Stimulated activated CD8-positive, alpha-beta memory T cell treated with anti-CD3 and anti-CD28 coated beads, Interleukin-4, amount 100 ng/mL, for 48 hours (primary cell): ENCODE results near the gene SMARCA4.
A peak's percentile ranks its signal among the peaks of the same experiment; 100 is the strongest.

Source experiments
- DNase-seq: peaks from one replicate; pipeline ENCODE4 v3.0.0-alpha.2; 2020

The SMARCA4 gene

DNA sequence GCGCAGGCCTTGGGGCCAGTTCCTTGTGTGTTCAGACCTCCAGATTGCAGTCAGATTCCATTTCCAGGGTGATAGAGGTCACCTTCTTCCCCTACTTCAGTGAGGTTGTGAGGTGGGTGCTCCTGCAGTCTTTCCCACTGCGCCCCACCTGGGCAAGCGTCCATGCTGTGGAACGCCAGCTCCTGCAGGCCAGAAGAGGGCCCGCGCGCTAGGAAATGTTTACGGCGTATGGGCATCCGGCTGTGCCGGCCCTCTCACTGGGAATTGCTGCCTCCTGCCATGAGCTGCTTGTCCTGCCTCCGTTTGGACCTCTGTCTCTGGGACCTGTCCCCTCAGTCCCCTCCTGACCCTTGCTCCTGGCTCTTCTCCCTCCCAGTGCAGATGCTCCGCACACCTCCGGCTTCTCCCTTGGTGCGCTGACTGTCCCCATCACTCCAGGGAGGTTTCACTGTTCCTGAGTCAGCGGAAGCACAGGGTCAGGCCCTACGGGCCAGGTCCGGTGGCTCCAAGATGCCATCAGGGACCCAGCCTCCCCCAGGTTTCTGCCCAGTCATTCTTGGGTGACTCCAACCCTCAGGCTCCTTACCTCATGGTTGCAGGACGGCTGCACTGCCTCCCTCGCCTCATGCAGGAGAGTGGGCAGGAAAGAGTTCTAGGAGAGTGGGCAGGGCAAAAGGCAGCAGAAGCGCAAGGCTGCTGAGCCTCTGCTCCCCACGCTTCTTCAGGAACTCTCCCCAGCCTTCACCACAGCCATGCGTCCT lies 56.6 kb downstream of the SMARCA4 start:
- DNase-seq: no peak

DNA sequence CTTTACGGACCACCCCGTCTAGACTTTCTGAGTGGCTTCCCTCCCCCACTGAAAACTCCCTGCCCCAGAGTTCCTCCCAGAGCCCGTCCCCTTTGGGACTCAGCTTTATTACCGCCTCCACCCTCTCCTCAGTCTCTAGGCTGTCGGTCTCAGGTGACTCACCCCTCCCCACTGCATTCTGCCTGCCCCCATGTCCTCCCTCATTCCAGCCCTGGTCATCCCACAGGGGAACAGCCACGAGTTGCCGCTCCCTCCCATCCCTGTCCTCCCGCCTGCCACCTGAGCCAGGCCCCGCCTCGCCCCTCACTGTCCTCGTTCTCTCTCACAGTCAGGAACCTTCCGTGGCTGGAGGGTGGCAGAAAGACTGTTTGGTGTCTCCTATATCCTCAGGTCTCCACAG lies 57.3 kb downstream of the SMARCA4 start:
- no peak for DNase-seq

DNA sequence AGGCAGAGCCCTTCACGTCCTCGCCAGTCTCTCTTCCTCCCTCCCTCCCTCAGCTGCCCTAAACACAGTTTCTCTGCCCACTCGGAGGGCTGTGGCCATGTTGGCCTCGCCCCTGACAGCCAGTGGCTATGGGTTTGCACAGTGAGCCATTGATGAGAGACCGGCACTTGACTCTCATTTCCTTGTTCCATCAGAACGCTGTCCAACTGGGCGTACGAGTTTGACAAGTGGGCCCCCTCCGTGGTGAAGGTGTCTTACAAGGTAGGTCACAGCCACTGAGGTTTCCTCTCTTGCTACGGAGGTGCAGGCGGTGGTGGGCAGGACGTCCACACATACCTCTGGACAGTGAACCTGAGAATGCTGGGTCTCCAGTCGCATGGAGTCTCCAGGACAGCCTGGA lies 57.9 kb downstream of the SMARCA4 start:
- DNase-seq: no peak

DNA sequence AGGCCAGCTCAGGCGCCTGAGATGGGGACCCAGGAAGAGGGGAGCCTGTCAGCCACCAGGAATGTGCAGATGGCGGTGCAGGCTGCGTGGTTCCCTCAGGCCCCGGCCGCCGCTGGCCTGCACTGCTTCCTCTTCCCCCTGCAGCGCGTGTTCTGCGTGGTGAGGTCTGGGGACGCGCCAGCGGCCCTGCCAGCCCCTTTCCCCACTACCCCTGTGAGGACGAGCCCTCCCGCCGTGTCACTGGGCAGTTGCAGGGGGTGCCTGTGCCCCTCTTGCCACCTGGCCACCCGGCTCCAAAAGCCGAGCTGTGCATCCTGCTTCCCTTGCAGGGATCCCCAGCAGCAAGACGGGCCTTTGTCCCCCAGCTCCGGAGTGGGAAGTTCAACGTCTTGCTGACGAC lies 58.4 kb downstream of the SMARCA4 start:
- no peak for DNase-seq

DNA sequence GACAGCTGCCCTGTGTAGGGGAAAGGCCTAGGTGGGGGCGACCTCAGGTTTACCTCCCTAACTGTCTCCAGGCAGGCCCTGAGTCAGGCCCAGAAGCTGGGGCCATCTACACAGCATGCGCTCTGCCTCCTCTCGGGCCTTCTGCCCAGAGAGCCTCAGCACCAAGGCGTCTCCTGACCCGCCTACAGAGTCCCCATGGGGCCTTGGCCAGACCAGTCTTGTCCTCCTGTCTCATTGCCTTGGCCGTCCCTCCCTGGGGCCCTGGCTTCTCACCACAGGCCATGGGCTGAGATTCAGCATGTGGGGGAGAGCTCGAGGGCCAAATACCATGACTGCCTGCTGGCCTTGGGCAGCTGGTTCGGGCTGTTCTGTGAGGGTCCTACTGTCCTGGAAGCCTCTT lies 59.0 kb downstream of the SMARCA4 start:
- no peak for DNase-seq

DNA sequence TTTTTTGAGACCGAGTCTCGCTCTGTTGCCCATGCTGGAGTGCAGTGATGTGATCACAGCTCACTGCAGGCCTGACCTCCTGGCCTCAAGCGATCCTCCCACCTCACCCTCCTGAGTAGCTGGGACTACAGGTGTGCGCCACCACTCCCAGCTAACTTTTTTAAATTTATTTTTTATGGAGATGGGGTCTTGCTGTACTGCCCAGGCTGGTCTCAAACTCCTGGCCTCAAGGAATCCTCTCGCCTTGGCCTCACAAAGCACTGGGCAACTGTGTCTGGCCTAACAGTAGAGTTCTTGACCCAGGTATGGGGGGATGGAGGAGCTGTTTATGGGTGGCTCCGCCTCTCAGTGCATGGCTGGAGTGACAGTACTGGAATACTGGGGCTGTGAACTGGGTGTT lies 59.6 kb downstream of the SMARCA4 start:
- no peak for DNase-seq

DNA sequence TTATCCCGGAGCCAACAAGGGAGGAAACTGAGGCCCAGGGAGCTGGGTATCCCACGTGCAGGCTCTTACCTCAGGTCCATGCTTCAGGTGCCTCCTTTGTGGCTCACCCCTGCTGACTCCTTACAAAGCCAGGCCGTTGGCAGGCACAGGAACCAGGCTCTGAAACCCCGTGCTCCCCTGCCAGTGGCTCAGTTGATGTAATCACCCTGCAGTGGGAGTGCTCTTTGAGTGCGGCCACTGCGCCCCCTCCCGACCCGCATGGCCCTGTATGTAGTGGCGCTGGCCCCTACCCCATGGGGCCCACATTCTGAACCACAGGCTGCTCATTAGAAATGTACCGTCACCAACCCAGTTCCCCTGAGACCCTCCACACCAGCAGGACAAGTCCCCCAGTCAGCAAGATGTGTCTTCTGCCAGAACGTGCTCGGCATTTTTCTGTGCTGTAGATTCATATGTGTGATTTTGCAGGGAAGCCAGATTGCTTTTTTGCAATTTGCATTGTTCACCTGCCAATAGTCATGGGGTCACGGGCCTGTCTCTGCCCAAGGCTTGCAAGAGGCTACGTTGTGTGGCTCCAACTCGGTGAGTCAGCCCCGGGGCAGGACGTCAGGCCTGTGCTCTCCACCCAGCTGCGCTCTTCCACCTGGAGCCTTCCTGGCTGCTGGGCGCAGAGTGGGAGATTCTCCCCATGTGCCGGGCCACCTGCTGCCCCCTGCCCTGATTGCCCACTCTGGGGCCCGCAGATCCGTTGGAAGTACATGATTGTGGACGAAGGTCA lies 60.3 kb downstream of the SMARCA4 start:
- DNase-seq: no peak

DNA sequence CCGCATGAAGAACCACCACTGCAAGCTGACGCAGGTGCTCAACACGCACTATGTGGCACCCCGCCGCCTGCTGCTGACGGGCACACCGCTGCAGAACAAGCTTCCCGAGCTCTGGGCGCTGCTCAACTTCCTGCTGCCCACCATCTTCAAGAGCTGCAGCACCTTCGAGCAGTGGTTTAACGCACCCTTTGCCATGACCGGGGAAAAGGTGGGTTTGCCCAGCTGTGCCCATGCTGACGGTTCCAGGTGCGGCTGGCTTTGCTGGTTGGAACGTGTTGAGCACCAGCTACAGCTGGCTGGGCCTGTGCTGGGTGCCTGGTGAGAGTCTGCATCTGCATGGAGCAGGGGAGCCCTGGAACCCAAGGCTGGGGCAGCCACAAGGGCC lies 60.9 kb downstream of the SMARCA4 start:
- DNase-seq: no peak

DNA sequence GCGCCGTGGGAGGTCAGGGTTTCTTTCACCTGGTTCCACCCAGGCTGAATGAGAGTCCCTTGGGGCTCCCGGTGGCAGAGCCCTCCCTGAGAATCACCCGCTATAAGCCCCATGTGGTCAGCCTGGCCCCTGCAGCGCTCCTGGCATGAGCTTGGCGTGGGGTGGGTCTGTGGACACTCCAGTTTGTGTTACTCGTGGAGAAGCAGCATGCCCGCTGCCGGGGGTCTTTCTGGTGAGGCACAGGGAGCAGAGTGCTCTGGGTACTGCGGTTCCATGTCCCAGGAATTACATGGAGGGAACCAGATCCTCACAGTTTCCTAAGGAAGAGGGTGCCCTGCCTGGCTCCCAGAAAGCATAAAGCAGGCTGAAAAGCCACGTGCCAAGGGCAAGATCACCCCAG lies 62.2 kb downstream of the SMARCA4 start:
- DNase-seq: no peak

DNA sequence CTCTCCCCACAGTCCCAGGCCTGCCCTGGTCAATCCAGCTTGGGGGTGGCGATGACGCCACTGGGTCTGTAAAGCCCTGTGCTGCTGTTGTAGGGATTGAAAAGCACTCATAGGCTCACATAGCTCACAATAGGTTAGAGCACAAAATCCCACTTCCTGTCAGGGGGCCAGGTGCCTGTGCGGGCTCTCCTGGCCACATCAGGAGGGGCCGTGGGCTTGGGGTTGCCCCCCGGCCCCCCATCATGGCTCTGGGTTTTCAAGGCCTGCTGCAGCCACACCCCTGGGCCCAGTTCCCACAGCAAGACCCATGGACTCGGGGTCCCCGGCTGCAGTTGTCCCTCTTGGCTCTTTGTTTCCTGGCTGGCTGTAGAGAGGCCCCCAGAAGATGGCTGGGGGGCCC lies 62.9 kb downstream of the SMARCA4 start:
- DNase-seq: no peak

DNA sequence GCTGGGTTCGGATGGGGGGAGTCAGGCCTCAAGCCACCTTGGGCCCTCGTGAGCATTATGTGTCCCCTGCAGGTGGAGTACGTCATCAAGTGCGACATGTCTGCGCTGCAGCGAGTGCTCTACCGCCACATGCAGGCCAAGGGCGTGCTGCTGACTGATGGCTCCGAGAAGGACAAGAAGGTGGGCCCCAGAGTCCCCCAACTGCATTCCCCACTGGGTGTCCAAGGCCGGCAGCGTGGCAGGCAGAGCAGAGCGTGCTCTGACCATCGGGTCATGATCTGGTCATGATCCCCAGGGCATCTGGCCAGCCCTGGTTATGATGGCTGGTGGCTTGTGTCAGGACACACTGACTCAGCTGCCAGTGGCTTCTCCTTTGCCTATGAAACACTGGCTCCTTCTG lies 63.4 kb downstream of the SMARCA4 start:
- DNase-seq: no peak

DNA sequence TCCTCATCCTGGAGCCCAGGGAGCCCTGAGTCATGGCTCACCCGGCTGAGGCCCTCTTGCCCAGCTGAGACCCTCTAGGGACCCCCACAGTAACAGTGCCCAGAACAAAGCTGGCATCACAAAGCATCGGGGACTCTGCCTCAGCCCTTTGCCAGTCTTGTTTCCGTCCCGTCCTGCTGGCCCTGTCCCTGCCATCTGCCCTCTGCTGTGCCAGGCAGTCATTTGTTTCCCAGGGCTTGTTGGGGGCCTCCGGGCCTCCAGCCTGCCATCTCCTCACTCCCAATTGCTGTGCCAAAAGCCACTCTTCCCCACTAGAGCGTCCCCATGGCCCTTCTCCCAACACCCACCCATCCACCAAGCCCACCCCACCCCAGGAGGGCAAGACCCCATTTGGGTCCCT lies 64.2 kb downstream of the SMARCA4 start:
- DNase-seq: no peak

DNA sequence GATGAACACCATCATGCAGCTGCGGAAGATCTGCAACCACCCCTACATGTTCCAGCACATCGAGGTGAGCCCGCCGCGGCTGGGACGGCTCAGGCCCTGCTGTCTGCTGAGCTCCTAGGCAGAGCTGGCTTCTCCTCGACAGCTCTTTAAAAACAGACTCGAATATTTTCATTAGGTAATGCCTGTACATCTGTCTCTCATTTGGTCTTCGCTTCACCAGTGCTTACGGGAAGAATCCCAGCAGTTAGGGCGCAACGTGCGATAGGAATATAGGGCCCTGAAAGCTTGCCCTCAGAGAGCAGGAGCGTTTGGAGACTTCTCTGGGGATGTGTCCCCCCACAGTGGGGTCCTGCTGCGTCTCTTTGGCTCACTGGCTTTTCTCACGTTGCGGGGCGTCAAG lies 64.6 kb downstream of the SMARCA4 start:
- no peak for DNase-seq

DNA sequence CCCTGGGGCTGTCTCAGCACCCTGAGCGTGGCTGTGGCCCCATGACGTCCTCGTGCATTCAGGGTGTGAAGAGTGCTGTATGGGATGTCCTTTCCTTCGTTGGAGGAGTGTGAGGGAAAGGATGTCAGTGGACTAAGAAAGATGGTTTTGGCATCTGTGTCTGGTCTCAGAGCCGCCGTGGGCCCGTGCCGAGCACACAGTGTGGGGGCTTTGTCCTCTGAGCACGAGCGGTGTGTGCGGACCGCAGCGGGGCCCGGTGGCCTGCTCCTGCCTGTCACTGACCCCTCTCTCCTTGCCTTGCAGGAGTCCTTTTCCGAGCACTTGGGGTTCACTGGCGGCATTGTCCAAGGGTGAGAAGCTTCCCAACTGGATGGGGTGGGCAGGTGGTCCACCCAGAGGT lies 65.2 kb downstream of the SMARCA4 start:
- DNase-seq: no peak

DNA sequence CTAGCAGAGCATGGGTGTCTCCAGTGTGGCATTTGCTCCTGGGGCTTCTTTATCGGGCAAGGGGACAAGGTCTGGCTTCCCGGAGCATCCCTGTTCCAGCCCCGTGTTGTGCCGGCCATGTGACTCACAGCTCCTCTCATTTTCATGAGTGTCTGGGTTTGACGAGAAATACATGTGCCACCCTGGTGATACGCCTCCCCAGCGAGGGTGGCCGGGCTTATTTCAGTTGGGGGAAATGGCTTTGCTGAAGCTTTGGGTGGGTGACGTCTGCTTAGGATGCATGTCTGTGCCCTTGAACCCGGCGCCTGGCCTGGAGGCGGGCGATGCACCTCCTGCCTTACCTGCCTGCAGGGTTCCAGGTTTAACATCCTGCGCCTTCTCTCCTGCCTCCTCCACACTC lies 66.6 kb downstream of the SMARCA4 start:
- DNase-seq: no peak

DNA sequence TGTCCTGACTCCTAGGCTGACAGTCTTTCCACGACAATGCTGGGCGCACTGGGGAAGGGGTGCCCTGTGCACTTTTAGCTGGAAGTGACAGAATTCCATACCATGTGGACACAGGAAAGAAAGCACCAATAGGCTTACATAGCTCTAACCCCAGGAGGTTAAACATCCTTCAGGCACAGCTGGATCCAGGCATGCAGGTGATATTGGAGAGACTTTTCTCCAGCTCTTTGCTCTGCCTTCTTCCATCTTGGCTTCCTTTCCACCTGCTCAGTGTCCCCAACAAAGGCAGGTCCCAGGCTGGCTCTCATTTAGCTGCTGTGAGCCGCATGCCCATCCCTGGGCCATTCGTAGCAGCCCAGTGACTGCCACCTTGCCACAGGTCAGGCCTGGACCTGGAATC lies 67.3 kb downstream of the SMARCA4 start:
- no peak for DNase-seq

DNA sequence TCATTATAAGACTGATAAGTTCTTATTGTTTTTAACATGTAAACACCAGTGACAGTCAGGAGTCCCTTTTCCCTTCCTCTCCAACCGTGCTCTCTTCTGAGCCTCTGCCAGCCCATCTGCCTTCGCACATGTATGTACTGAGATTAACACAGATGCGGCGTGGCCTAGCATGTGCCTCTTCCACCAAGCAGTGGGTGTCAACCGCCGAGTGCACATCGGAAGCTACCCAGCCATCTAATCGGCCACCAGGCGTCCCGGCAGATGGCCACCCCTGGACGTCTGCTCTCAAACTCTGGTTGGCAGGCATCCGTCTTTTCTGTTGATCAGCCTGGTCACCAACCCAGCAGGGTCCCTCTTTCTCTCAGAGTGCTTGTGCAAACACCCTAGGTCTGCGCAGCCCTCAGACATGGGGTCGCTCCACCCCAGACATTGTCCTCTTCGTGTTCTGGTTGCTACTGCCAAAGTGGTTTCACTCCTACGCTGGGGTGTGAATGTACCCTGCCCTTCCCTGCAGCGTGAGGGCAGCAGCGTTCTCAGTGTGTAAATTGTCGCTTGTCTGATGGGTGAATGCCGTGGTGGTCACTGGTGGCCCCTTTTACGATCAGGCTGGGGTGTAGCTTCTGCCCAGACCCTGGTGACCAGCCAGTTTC lies 70.7 kb downstream of the SMARCA4 start:
- no peak for DNase-seq

DNA sequence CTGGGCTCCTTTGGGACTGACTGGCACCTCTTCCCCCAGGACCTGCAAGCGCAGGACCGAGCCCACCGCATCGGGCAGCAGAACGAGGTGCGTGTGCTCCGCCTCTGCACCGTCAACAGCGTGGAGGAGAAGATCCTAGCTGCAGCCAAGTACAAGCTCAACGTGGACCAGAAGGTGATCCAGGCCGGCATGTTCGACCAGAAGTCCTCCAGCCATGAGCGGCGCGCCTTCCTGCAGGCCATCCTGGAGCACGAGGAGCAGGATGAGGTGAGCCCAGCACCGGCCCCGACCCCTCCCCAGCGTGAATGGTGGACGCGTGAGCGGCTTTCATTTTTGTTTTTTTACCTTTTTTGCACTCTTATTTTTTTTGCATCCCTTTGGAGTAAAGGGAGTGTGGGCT lies 72.4 kb downstream of the SMARCA4 start:
- DNase-seq: no peak

DNA sequence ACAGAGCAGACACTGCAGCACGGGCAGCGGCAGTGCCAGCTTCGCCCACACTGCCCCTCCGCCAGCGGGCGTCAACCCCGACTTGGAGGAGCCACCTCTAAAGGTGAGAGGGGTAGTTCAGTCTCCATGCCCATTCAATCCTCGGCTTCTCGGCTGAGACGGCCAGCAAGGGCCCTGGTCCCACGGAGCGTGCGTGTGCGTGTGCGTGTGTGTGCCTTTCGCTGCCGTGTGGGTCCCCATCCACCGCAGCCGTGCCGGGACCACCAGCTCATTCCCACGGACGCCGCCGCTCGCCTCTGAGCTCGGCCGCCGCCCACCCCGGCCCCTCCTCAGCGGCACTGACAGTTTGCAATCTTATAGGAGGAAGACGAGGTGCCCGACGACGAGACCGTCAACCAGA lies 72.9 kb downstream of the SMARCA4 start:
- DNase-seq: no peak

DNA sequence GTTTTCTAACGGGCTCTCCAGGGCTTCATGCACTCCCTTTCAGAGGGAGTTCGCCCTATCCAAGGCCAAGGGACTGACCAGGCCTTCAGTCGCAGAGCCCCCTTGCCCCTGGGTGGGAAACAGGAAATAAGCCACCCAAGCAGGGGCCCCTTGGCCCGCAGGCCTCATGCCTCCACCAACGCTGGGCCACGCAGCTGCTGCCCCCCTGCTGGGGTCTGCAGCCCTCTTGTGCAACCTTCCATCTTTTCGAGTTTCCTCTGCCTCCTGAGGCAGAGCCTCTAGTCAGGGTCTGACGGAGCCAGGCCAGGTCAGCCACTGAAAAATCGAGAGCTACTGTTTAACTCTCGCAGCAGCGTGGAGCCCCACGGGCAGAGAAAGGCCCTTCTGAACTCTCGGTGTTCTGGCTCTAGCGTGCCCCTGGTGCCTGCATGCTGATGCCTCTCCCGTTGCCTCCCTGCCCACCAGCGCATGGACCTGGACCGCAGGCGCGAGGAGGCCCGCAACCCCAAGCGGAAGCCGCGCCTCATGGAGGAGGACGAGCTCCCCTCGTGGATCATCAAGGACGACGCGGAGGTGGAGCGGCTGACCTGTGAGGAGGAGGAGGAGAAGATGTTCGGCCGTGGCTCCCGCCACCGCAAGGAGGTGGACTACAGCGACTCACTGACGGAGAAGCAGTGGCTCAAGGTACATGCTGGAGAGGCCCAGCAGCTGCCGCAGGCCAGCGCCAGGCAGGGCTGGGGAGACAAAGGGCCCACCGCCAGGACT lies 73.8 kb downstream of the SMARCA4 start:
- DNase-seq: no peak

DNA sequence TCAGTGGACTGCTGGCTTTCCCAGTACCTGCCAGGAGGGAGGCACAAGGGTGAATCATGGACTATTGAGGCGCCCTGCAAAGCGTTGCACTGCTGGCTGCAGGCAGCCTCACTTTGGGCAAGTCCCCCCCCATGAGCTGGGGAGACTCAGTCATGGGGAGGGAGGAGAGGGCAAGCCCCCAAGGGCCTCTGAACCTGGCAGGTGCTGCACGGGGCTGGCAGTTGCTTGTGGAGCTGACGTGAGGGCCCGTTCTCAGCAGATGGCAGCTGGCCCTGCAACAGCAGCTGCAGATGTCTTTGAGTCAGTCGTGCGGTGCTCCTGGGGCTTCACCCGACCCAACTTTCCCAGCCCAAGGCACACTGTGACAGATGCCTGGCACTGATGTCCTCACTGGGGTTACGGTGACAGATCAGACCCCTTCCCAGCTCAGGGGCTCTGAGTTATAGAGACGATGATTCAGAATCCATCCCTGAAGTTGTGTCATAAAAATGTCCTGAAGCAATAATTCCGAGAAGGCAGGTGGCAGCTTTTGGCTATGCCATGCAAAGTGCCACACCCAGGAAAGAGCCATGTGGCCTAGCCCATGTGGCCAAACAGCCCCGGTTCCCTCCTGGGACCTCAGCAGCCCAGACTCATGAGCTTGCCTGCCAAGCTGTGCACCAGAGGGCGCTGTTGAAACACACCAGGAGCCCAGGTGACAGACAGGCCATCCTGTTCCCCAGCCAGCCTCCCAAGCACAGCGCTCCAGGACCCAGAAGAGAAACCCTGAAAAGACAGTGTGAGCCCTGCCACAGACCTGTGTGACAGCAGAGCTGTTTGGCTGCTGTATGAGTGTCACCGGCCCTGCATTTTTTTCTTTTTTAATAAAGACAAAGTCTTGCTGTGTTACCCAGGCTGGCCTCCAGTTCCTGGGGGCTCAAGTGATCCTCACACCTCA lies 74.9 kb downstream of the SMARCA4 start:
- peak; percentile 91 for DNase-seq

DNA sequence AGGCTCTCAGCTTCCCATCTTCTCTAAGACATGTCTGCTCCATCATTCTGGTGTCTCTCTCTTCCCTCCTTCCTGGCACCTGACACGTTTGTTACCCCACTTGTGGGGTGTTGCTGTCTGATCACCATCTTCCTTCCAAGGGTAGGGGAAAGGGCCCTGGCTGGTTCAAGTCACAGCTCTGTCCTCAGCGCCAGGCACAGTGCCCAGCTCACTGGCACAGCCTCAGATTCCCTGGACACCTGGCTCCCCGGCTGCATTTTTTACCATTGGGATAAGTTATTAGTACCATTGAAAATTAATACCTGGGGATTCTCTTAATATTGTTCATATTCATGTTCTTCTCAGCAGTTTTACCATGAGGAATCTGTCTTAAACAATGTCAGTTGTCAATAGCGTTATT lies 77.7 kb downstream of the SMARCA4 start:
- DNase-seq: no peak
